Vagina (tissue), 2 donors: ENCODE results near the gene DENND1A. TPM values are rescaled to one million over a fixed set of nuclear protein-coding genes. Genes with fewer than 3 reads are reported as not detected.

Experiments
- DNase-seq, 2 donors: peaks; one replicate each; pipeline ENCODE4 v3.0.0-alpha.2; 2017; ENCODE audit errors: extremely low spot score in 2 of 2
- H3K27ac ChIP-seq: fragments of 200-600 bp; sonication (generic); one replicate; pipeline ENCODE4 v1.5.1; 2019
- H3K27me3 ChIP-seq: fragments of 200-600 bp; sonication (generic); one replicate; pipeline ENCODE4 v1.5.1; 2019
- H3K36me3 ChIP-seq, 2 donors: fragments of 200-600 bp; sonication (generic); one replicate each; pipeline ENCODE4 v1.5.1; 2017 to 2019
- H3K4me1 ChIP-seq: fragments of 200-600 bp; sonication (generic); one replicate; pipeline ENCODE4 v1.5.1; 2019
- H3K4me3 ChIP-seq, 2 donors: fragments of 200-600 bp; sonication (generic); 1 replicate in 1 of 2; 2 replicates in 1 of 2; pipeline ENCODE4 v1.5.1; 2016 to 2019
- H3K9me3 ChIP-seq: fragments of 200-600 bp; sonication (generic); one replicate; pipeline ENCODE4 v1.5.1; 2019
- POLR2A ChIP-seq, 2 donors: fragments of 450-650 bp; IDR thresholded peaks; one replicate each; pipeline ENCODE4 v1.6.1; 2017; ENCODE audit warnings: antibody characterized with exemption in 2 of 2, mild to moderate bottlenecking in 2 of 2, moderate library complexity in 2 of 2
- POLR2AphosphoS5 ChIP-seq, 2 donors: sonication (generic); formaldehyde crosslinking; IDR thresholded peaks; one replicate each; pipeline ENCODE4 v1.9.0; 2017; ENCODE audit warnings: antibody characterized with exemption in 2 of 2, mild to moderate bottlenecking in 2 of 2, low read depth in 1 of 2; ENCODE audit not compliant: insufficient read depth in 1 of 2
- intact Hi-C: fragments of 100-400 bp; cut with DNase I; formaldehyde crosslinking; loops from one replicate; pipeline ENCODE4 v1.15.1; 2023
- total RNA-seq: library from RNA; depleted of rRNA; stranded (reverse); fragments of >200 nt; gene quantifications from one replicate; pipeline ENCODE4 v1.2.3, GENCODE V29; 2016
- TF ChIP-seq, protein P1 (sequence below), 3 experiments: fragments of 450-650 bp in 2 of 3; fragments of 200-600 bp in 1 of 3; sonication (generic) in 1 of 3; IDR thresholded peaks; one replicate each; pipeline ENCODE4 v1.5.1; 2017 to 2019; ENCODE audit warnings: antibody characterized with exemption in 3 of 3, mild to moderate bottlenecking in 2 of 3, moderate library complexity in 2 of 3

The DENND1A gene
- total RNA-seq, 1 donor from 2014 or later, result 20.4 TPM

DNA sequence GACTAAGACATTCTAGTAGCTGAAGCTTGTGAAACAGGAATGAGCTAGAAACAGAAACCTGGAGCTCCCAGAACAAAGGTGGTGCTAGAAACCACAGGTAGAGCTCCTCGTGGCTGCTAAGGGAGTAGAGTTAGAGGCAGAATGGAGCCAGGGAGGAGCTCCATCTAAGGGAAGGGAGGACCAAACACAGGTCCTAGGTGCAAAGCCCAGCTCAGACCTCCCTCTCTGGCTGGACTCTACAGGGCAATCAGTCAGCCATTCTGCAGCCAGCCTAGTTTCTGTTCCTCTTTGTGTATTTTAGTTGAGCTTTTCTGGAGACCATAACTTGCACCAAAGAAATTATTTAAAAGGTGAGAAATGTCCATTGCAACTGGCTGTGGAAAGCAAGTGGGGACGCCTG lies 503.5 kb downstream of the DENND1A start:
- H3K27me3 ChIP-seq, result no peaks in the 10 kb centered on the region
- DNase-seq, result no peak
- intact Hi-C loops, result no loop called here
- H3K36me3 ChIP-seq, result no peaks in the 10 kb centered on the region
- H3K27ac ChIP-seq, result no peak overlapping the region
- H3K9me3 ChIP-seq, result no peaks in the 10 kb centered on the region
- H3K4me1 ChIP-seq, result no peaks in the 10 kb centered on the region
- TF ChIP-seq POLR2AphosphoS5 (IDR thresholded peaks at IDR 0.05; ENCODE audit: insufficient read depth in 1 of 2, low read depth in 1 of 2) (no peak), POLR2A (IDR thresholded peaks at IDR 0.05) (no peak)
- TF ChIP-seq, protein P1, sequence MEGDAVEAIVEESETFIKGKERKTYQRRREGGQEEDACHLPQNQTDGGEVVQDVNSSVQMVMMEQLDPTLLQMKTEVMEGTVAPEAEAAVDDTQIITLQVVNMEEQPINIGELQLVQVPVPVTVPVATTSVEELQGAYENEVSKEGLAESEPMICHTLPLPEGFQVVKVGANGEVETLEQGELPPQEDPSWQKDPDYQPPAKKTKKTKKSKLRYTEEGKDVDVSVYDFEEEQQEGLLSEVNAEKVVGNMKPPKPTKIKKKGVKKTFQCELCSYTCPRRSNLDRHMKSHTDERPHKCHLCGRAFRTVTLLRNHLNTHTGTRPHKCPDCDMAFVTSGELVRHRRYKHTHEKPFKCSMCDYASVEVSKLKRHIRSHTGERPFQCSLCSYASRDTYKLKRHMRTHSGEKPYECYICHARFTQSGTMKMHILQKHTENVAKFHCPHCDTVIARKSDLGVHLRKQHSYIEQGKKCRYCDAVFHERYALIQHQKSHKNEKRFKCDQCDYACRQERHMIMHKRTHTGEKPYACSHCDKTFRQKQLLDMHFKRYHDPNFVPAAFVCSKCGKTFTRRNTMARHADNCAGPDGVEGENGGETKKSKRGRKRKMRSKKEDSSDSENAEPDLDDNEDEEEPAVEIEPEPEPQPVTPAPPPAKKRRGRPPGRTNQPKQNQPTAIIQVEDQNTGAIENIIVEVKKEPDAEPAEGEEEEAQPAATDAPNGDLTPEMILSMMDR (IDR thresholded peaks at IDR 0.05), result no peak
- no peak overlapping the region for H3K4me3 ChIP-seq

DNA sequence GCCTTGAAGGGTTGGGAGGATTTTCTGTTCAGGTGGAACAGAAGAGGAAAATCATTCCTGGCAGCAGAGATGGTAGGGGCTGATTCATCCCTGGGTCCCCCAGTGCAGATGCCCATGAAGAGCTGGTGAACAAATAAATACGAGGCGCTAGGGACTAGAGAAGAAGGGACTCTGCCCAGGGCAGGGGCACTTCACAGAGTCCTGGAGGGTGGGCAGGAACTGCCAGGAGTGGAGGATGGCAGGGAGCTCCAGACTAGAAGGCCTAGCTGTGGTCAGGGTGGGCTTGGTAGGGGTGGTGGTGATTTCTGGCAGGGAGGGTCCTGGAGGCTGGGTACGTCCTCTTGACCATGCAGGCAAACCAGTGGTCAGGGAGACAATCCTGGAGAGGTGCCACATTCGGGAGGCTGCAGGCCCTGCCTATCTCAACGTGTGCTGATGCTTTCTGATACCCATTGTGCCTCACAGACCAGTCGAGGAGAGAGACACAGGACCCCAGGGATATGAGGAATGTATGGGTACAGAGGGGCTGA lies 504.0 kb downstream of the DENND1A start:
- Histone ChIP-seq H3K4me1 (no peaks in the 10 kb centered on the region), H3K36me3 (no peaks in the 10 kb centered on the region), H3K4me3 (no peak overlapping the region), H3K9me3 (no peaks in the 10 kb centered on the region), H3K27ac (no peak overlapping the region), H3K27me3 (no peaks in the 10 kb centered on the region)
- DNase-seq, result no peak
- TF ChIP-seq, protein P1 (IDR thresholded peaks at IDR 0.05), result no peak
- TF ChIP-seq POLR2AphosphoS5 (IDR thresholded peaks at IDR 0.05; ENCODE audit: insufficient read depth in 1 of 2, low read depth in 1 of 2) (no peak), POLR2A (IDR thresholded peaks at IDR 0.05) (no peak)
- intact Hi-C loops, result no loop called here

DNA sequence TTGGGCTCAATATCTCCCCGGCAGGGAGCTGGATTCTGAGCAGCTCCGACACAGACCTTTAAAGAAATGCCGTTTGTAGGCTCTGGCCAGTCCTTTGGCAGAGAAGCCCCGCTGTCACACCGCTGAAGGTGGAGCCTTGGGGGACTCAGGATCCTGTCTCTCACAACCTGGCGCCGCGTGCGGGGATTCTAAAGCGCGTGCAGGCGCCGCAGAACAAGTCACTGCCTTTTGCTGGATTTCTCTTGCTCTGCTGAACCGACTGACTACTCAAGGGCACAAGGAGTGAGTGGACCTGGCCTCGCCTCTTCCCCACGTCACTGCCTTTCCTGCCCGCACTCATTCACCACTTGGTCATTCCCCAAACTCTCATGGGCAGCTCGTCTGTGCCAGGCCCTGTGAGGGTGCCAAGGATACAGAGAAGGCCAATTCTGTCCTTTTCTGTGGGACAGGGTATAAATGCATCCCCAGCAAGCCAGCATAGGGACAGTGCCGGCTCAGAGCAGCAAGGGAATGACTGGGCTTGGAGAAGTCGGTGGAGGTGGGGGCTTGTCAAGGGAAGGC lies 504.6 kb downstream of the DENND1A start:
- intact Hi-C loops, result no loop called here
- Histone ChIP-seq H3K36me3 (no peaks in the 10 kb centered on the region), H3K9me3 (no peaks in the 10 kb centered on the region), H3K27ac (no peak overlapping the region), H3K4me1 (no peaks in the 10 kb centered on the region), H3K4me3 (no peak overlapping the region), H3K27me3 (no peaks in the 10 kb centered on the region)
- TF ChIP-seq POLR2A (IDR thresholded peaks at IDR 0.05), result no peak
- TF ChIP-seq, protein P1 (IDR thresholded peaks at IDR 0.05), result no peak
- TF ChIP-seq POLR2AphosphoS5 (IDR thresholded peaks at IDR 0.05; ENCODE audit: insufficient read depth in 1 of 2, low read depth in 1 of 2), result no peak
- DNase-seq, result no peak

DNA sequence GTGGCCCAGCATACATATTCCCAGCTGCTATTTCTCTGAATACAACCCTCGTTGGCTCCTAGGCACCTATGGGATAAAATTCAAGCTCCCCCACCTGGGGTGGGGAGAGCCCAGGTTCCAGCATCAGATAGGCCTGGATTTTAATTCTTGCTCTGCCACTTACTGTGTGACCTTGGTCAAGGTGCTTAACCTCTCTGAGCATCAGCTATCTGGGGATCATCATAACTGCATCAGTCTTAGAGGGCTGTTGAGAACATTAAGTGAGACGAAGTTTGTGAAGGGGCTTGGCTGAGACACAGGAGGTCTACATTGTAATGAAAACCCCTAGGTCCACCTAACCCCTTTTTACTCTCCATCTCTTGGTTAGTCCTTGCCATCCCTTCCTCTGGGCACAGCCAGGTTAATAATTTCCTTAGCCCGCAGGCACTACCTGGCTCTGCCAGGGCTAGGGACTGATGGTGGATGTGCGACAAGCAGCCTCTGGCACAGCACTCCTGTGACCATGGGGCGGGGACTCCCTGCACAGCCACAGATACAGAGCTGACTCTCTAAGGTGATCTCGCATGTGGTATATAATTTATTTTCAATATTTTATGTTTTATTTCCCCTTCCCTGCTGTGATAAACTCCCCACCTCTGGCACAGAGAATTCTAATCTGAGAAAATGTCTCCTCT lies 505.2 kb downstream of the DENND1A start:
- H3K27me3 ChIP-seq, result no peaks in the 10 kb centered on the region
- intact Hi-C loops, result no loop called here
- H3K27ac ChIP-seq, result no peak overlapping the region
- DNase-seq, result no peak
- TF ChIP-seq POLR2AphosphoS5 (IDR thresholded peaks at IDR 0.05; ENCODE audit: insufficient read depth in 1 of 2, low read depth in 1 of 2) (no peak), POLR2A (IDR thresholded peaks at IDR 0.05) (no peak)
- TF ChIP-seq, protein P1 (IDR thresholded peaks at IDR 0.05), result no peak
- H3K9me3 ChIP-seq, result no peaks in the 10 kb centered on the region
- peaks cover 0 to 5% of the 10 kb centered on the region in 2 donors for H3K36me3 ChIP-seq
- H3K4me1 ChIP-seq, result no peaks in the 10 kb centered on the region
- H3K4me3 ChIP-seq, result no peak overlapping the region

DNA sequence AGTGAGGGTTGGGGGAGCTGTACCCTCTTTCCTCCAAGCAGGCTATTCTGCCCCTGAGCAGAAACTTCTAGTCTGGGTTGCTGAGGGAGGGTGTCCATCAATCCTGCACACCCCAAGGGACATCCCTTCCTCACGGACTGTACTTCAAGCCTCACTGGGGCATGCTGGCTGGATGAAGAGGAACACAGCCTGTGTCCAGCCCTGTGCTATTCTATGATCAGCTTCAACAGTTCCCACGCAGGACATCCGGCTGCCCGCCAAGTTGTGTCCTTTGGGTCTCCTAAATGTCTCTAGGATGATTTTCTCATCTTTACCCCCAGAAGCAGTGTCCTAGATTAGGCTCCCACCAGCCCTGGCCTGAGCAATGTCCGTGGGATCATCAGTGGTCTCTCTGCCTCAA lies 505.8 kb downstream of the DENND1A start:
- TF ChIP-seq POLR2A (IDR thresholded peaks at IDR 0.05) (no peak), POLR2AphosphoS5 (IDR thresholded peaks at IDR 0.05; ENCODE audit: insufficient read depth in 1 of 2, low read depth in 1 of 2) (no peak)
- TF ChIP-seq, protein P1 (IDR thresholded peaks at IDR 0.05), result no peak
- H3K36me3 ChIP-seq, result peaks cover 0 to 7% of the 10 kb centered on the region in 2 donors
- no peaks in the 10 kb centered on the region for H3K9me3 ChIP-seq
- no peaks in the 10 kb centered on the region for H3K4me1 ChIP-seq
- intact Hi-C loops, result no loop called here
- H3K27ac ChIP-seq, result no peak overlapping the region
- DNase-seq, result no peak
- no peak overlapping the region for H3K4me3 ChIP-seq
- no peaks in the 10 kb centered on the region for H3K27me3 ChIP-seq
